GM19452 (cell line): ENCODE results near the gene ZNF778.
"Not testable (repeated sequence)": the region's sequence is repeated elsewhere in the genome, so short reads cannot be mapped to it uniquely, and the experiment has no call there.

Source experiments
- ATAC-seq: cut with Tn5 transposase; IDR thresholded peaks from one replicate; pipeline ENCODE4 v1.9.1; 2021; ENCODE audit not compliant: unreplicated experiment

Gene ZNF778

GRCh38 chr16:89248196-89248982 is 30.9 kb downstream of the ZNF778 start:
- ATAC-seq = no peak

GRCh38 chr16:89253548-89254287 is 36.2 kb downstream of the ZNF778 start:
- ATAC-seq = no peak

GRCh38 chr16:89256651-89257254 is 39.2 kb downstream of the ZNF778 start:
- no peak for ATAC-seq

- no peak for ATAC-seq
These were observed 39.8 kb downstream of the ZNF778 start for GRCh38 chr16:89257281-89257731.

DNA sequence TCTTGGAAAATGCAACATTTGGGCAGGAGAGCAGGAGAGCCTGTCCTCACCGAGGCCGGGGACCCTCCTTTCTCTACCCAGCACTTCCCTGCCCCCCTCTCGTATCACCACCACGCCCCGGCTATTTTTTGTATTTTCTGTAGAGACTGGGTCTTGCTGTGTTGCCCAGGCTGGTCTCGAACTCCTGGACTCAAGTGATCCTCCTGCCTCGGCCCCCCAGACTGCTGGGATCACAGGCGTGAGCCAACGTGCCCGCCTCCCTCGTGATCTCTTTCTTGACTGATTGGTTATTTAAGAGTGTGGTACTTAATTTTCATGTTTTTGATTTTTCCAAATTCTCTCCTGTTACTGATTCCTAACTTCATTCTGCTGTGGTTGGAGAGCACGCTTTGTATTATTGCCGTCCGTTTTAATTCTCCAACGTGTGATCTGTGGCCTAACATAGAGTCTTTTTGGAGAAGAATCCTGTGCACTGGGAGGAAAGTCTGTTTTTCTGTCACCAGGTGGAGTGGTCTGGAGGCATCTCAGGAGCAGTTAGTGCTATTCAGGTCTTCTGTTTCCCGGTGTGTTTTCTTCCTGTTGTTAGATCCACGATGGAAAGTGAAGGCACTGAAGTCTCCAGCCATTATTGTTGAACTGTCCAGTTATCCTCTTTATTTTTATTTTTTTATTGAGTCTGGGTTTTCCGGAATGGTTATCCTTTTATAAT is 40.4 kb downstream of the ZNF778 start:
- ATAC-seq = no peak

DNA sequence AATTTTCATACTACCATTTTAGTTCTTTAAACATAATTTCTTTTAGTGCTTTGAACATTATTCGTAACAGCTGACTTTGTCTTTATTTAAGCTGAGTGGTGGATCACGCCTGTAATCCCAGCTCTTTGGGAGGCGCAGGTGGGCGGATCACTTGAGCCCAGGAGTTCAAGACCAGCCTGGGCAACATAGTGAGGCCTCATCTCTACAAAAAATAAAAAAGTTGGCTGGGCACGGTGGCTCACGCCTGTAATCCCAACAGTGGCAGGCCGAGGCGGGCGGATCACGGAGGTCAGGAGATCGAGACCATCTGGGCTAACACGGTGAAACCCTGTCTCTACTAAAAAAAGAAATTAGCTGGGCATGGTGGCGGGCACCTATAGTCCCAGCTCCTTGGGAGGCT is 42.4 kb downstream of the ZNF778 start:
- ATAC-seq = not testable (repeated sequence)

DNA sequence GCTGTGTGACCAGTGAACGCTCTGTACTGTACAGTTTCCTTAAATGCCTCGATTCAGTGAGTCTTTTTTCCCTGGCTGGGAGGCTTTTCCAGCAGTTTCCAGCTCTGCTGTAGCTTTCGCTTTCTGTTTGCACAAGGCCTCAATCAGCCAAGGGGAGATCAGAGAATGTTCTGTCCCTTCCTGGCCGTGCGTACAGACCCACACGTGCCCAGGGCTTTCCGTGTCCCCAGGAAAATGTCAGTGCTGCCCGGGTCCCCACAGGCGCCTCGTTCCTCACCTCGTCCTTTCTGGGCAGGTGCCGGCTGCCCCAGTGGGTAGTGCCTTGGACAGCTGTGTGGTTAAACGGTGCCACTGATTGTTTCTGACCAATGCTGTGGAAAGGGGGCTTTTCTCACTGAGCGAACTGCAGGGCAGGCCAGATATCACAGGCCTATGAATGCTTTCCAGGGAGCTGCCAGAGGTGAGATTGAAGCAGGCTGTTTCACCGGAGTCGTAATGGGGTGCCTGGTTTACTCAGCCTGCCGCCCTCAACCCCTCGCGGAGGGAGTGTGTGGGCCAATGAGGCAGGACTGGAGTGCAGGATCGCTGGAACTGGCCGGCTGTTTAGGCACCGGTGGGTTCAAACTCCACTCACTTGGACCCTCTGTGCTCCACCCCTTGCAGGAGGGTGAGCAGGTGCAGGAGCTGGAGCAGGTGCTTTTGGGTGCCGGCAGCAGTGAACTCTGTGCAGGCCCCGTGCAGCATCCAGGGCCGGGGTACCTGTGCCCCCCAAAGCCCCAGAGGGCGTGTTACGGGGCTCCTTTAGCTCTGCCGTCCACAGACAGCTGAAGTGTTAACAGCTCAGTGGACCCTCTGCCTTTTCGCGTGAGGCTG is 44.4 kb downstream of the ZNF778 start:
- no peak for ATAC-seq

- no peak for ATAC-seq
These were observed 47.5 kb downstream of the ZNF778 start for GRCh38 chr16:89264800-89265550.

DNA sequence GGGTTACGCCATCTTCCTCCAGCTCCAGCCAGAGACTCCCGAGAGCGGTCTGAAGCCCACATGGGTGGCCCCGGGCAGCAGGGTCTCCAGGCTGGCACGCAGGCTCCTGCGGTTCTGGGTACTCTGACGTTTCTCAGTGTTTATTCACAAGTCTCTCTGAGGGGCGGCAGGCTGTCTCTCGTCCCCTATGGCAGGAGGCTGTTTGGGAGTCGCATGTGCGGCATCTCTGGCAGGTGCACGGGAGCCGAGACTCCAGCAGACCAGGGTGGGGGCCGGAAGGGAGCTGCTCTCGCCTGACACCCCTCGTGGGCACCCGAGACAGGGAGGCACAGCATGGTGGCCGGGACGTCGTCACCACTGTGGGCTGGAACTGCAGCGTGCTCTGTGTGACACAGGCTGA is 48.1 kb downstream of the ZNF778 start:
- no peak for ATAC-seq

GRCh38 chr16:89266521-89267134 is 49.1 kb downstream of the ZNF778 start:
- no peak for ATAC-seq

- not testable (repeated sequence) for ATAC-seq
These were observed 50.2 kb downstream of the ZNF778 start for GRCh38 chr16:89267746-89268145.

- ATAC-seq = no peak
These were observed 51.1 kb downstream of the ZNF778 start for GRCh38 chr16:89268585-89268984.

DNA sequence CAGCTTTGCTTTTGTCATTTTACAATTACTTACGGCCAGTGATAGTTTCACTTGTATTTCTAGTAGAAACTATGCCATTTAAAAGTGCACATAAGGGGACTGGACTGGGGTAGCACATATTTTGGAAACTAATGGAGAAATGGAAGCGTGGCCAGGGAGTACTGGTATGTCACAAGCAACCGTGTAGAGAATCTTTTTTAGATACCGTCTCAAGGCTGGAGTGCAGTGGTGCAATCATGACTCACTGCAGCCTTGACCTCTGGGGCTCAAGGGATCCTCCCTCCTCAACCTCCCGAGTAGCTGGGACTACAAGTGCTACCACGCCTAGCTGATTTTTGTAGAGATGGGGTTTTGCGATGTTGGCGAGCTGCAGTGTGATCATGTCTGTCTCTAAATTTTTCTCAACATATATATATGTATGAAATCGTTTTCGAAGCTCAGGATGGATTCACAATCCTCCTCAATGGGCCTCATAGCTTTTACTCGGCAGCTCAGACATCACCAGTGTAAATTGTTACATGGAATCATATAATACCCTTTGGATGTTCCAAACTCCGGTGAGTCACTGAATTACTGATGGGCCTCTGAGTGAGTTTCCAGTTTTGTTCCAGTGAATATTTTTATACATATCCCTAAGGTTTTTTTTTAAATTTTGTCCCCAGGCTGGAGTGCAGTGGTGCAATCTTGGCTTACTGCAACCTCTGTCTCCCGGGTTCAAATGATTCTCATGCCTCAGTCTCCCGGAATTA is 51.7 kb downstream of the ZNF778 start:
- no peak for ATAC-seq

DNA sequence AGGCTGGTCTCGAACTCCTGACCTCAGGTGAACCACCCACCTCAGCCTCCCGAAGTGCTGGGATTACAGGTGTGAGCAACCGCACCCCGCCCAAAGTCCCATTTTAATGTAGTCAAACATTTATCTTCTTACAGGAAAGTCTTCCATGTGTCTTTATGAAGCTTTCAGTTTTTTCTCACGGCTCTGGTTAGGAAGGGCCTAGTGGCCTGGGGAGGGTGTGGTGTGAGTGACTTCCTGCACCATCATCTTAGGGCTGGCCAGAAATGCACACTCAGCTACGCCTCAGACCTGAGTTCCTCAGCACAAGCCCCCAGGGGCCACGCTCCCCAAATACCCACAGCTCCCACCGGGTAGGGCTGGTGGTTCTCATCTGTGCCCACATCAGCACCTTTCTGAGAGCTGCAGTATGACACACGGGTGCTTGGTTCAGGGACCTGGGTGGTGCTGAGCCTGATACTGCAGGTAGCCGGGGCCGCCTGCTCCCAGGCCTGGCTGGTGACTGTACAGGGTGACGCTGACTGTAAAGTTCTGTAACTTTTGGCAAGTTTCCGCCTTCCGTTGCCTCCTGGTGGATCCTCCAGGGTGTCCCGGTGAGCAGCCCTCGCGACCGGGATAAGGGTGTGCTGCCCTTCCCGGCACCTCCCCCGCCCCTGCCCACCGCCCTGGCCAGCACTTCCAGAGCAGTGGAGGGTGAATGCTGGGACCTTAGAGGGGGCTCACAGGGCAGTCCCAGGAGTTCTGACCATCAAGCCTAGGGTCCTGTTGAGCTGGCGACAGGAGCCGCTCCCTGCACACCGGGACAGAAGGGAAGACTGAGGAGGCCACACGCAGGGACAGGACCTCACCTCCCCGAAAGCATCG is 52.5 kb downstream of the ZNF778 start:
- no peak for ATAC-seq

DNA sequence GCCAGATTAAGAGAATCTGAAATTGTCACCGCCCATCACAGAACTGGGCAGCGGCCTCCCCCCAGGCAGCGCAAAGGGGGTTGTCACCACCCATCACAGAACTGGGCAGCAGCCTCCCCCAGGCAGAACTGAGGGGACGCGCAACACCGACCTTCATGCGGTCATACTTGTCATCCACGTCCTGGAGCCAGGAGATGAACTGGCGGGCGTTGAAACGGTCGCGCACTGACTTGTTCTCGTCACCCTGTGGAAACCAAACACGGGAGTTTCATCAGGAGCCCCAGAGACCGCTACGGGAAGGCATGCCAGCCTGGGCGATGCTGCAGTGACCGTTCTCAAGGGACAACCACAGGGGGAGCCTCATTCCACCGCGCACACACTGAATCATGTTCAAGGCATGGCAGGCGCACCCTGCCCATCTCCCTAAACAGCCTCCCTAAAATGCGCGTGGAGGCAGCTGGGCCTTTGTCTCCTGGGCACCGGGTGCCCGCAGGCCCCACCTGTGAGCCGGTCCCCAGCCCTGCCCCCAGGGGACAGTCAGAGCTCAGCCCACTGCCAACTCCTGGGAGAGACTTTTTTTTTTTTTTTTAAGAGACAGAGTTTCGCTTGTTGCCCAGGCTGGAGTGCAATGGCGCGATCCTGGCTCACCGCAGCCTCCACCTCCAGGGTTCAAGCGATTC is 53.3 kb downstream of the ZNF778 start:
- ATAC-seq = no peak

DNA sequence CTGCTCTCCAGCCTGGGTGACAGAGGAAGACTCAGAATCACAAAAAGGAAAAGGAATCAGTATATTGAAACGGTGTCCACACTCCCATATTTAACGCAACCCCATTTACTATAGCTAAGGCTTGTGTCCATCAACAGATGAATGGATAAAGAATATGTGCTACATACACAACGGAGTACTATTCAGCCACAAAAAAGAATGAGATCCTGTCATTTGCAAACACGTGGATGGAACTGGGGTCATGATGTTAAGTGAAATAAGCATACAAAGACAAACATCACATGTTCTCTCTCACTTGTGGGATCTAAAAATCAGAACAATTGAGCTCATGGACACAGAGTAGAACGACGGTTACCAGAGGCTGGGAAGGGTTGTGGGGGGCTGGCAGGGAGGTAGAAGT is 55.1 kb downstream of the ZNF778 start:
- no peak for ATAC-seq
